Stimulated activated naive CD8-positive, alpha-beta T cell treated with anti-CD3 and anti-CD28 coated beads, Interleukin-15, Interleukin-2, amounts not matched to agents 100 U/mL and 50 U/mL, for 24 hours (primary cell): ENCODE measurements around the gene UBE2D3.
A peak's percentile ranks its signal among the peaks of the same experiment; 100 is the strongest.

Source experiments
- ATAC-seq: fragments of 150-1000 bp; cut with Tn5 transposase; one replicate; pipeline ENCODE4 v1.10.0; 2021
- DNase-seq: peaks from one replicate; pipeline ENCODE4 v3.0.0; 2021

UBE2D3 gene

GRCh38 chr4:102791318-102791835 is 36.0 kb downstream of the UBE2D3 start:
- DNase-seq (no peak), ATAC-seq (no peak)

- ATAC-seq: peak; percentile 61
- no peak for DNase-seq
Observed at GRCh38 chr4:102789317-102789717, 38.0 kb downstream of the UBE2D3 start.

- no peak for ATAC-seq
- DNase-seq: no peak
Observed at GRCh38 chr4:102787944-102788343, 39.4 kb downstream of the UBE2D3 start.

- DNase-seq (no peak), ATAC-seq (peak; percentile 56)
Observed at GRCh38 chr4:102787096-102787881, 40.1 kb downstream of the UBE2D3 start.

- ATAC-seq (no peak), DNase-seq (no peak)
Observed at GRCh38 chr4:102786279-102786678, 41.1 kb downstream of the UBE2D3 start.

GRCh38 chr4:102783006-102783405 is 44.3 kb downstream of the UBE2D3 start:
- DNase-seq (no peak), ATAC-seq (no peak)

GRCh38 chr4:102781570-102781969 is 45.8 kb downstream of the UBE2D3 start:
- DNase-seq (no peak), ATAC-seq (no peak)

GRCh38 chr4:102780476-102781144 is 46.7 kb downstream of the UBE2D3 start:
- peak; percentile 77 for ATAC-seq

GRCh38 chr4:102779204-102779603 is 48.1 kb downstream of the UBE2D3 start:
- ATAC-seq (no peak), DNase-seq (no peak)

More at GRCh38 chr4:102780476-102781144, 46.7 kb downstream of the UBE2D3 start:
- no peak for DNase-seq

- DNase-seq: no peak
- no peak for ATAC-seq
Observed at GRCh38 chr4:102778720-102779119, 48.6 kb downstream of the UBE2D3 start.

- ATAC-seq (no peak), DNase-seq (no peak)
Observed at GRCh38 chr4:102775805-102776204, 51.5 kb downstream of the UBE2D3 start.

- ATAC-seq (no peak), DNase-seq (no peak)
Observed at GRCh38 chr4:102774254-102774653, 53.1 kb downstream of the UBE2D3 start.

GRCh38 chr4:102772738-102773340 is 54.5 kb downstream of the UBE2D3 start:
- DNase-seq: no peak
- ATAC-seq: no peak

GRCh38 chr4:102764901-102765300 is 62.5 kb downstream of the UBE2D3 start:
- ATAC-seq: no peak
- DNase-seq: no peak

- DNase-seq (no peak), ATAC-seq (no peak)
Observed at GRCh38 chr4:102761906-102762305, 65.4 kb downstream of the UBE2D3 start.

GRCh38 chr4:102761296-102761701 is 66.1 kb downstream of the UBE2D3 start:
- ATAC-seq: no peak
- no peak for DNase-seq

GRCh38 chr4:102760645-102761295 is 66.6 kb downstream of the UBE2D3 start, which contains the start of gene MANBA:
Gene MANBA (minus strand): TSS chr4:102760968. CDS start chr4:102760894, 74 bp downstream.
- DNase-seq: peak; percentile 89
- peak; percentile 95 for ATAC-seq

GRCh38 chr4:102759831-102760644 is 67.3 kb downstream of the UBE2D3 start:
- ATAC-seq (peak; percentile 59), DNase-seq (peak; percentile 12)

GRCh38 chr4:102758241-102759160 is 68.8 kb downstream of the UBE2D3 start:
- DNase-seq: no peak
- ATAC-seq: no peak

- ATAC-seq: no peak
- DNase-seq: no peak
Observed at GRCh38 chr4:102757681-102758080, 69.7 kb downstream of the UBE2D3 start.
